ENCODE results near the gene TAF4. TPM values are rescaled to one million over a fixed set of nuclear protein-coding genes. Genes with fewer than 3 reads are reported as not detected.

Gene TAF4
- total and polyA plus RNA-seq, 2 donors (not counting 3 experiments of a cell fraction or from before 2014, with no cell fraction given): 6.1 to 19.5 TPM

DNA sequence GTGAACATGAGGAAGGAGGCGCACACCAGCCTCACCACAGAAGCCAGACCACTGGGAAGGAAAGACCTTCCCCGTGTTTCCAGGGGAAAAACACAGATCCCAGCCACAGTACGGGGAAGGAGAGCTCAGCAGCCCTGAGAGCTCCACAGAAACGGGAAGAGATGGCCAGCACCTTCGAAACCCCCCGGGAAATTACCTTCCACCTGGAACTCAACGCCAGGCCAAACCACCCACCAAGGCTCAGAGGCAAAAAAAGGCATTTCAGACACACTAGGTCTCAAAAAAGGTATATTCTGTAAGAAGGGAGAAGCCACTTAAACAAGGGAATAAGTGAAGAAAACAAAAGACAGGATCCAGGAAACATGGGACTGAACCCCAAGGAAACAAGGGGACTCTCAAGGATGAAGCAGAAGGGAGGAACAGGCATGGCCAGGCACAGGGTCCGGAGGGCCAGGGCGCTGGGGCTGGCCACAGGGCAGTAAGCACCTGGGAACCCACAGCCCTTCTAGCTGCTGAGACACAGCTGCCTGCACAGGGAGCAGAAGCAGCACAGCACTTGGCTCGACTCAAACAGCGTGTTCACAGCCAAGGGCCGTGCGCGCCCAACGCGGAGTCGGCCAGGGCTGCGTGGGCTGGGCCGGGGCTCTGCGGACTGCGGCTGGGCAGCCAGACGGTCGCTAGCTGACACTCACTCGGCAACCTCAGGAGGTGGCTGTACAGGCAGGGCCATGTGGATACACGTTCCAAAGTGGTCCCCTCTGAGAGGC is 44.6 kb downstream of the TAF4 start:
- H3K27ac ChIP-seq (ENCODE audit: insufficient read depth, low read depth, low read length): no peak overlapping the region
- no peaks in the 10 kb centered on the region for H3K27me3 ChIP-seq (ENCODE audit: control insufficient read depth in 2 of 2, insufficient read depth in 2 of 2, low read length in 2 of 2)
- peaks cover 6% of the 10 kb centered on the region for H3K4me1 ChIP-seq (ENCODE audit: control insufficient read depth, extremely low read depth, insufficient read depth, low read length)
- no peak for DNase-seq (ENCODE audit: low read depth, low spot score)
- no peak overlapping the region for H3K9ac ChIP-seq (replicated peaks; ENCODE audit: extremely low read depth, insufficient read depth, low read length)
- ChIA-PET CTCF (interaction anchor here (1.3 to 3.7 kb wide), 2 partner anchors 10 to 114 kb away, joined by 3 to 13 read pairs; no protein-coding TSS in a partner anchor), POLR2A (no interaction called here)
- no peaks in the 10 kb centered on the region for H3K9me1 ChIP-seq (replicated peaks; ENCODE audit: control insufficient read depth, extremely low read depth, insufficient read depth, low read length)
- no peak overlapping the region for H2AFZ ChIP-seq (ENCODE audit: low read depth, low read length)
- intact Hi-C loops (cut with micrococcal nuclease): no loop called here
- H3K36me3 ChIP-seq (ENCODE audit: control insufficient read depth in 2 of 2, extremely low read depth in 1 of 2, insufficient read depth in 2 of 2, low read length in 2 of 2): no peaks in the 10 kb centered on the region
- no peak for FAIRE-seq
- TF ChIP-seq, protein P1, sequence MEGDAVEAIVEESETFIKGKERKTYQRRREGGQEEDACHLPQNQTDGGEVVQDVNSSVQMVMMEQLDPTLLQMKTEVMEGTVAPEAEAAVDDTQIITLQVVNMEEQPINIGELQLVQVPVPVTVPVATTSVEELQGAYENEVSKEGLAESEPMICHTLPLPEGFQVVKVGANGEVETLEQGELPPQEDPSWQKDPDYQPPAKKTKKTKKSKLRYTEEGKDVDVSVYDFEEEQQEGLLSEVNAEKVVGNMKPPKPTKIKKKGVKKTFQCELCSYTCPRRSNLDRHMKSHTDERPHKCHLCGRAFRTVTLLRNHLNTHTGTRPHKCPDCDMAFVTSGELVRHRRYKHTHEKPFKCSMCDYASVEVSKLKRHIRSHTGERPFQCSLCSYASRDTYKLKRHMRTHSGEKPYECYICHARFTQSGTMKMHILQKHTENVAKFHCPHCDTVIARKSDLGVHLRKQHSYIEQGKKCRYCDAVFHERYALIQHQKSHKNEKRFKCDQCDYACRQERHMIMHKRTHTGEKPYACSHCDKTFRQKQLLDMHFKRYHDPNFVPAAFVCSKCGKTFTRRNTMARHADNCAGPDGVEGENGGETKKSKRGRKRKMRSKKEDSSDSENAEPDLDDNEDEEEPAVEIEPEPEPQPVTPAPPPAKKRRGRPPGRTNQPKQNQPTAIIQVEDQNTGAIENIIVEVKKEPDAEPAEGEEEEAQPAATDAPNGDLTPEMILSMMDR (IDR thresholded peaks at IDR 0.05; ENCODE audit: extremely low read depth in 1 of 2, insufficient read depth in 1 of 2, low read depth in 1 of 2, low read length in 2 of 2): no peak
- TF ChIP-seq POLR2AphosphoS5 (IDR thresholded peaks at IDR 0.05; ENCODE audit: insufficient read depth, low read depth, low read length): no peak
- no peak for TF ChIP-seq GATA2 (IDR thresholded peaks at IDR 0.05; ENCODE audit: insufficient read depth, insufficient read length, low read depth, low read length)
- TF ChIP-seq, protein P2, sequence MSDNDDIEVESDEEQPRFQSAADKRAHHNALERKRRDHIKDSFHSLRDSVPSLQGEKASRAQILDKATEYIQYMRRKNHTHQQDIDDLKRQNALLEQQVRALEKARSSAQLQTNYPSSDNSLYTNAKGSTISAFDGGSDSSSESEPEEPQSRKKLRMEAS (IDR thresholded peaks at IDR 0.05; ENCODE audit: insufficient read depth, insufficient read length): no peak
- no peak for TF ChIP-seq POLR2A (IDR thresholded peaks at IDR 0.05; ENCODE audit: low read depth, low read length)
- no peak for TF ChIP-seq FOS (IDR thresholded peaks at IDR 0.05; ENCODE audit: borderline replicate concordance, insufficient read depth, low read length)
- TF ChIP-seq JUN (IDR thresholded peaks at IDR 0.05; ENCODE audit: borderline replicate concordance, insufficient read depth, insufficient read length, low read depth): no peak
- TF ChIP-seq EZH2 (IDR thresholded peaks at IDR 0.05; ENCODE audit: borderline replicate concordance, low read depth, low read length, severe bottlenecking): no peak
- TF ChIP-seq MYC (IDR thresholded peaks at IDR 0.05; ENCODE audit: low read depth, low read length): no peak
- H3K9me3 ChIP-seq (replicated peaks; ENCODE audit: control insufficient read depth, insufficient read depth, low read length): no peaks in the 10 kb centered on the region
- H3K4me2 ChIP-seq (ENCODE audit: insufficient read depth, low read length): no peak overlapping the region
- no peaks in the 10 kb centered on the region for H4K20me1 ChIP-seq (replicated peaks; ENCODE audit: control insufficient read depth, extremely low read depth, insufficient read depth, low read length)
- no peak overlapping the region for H3K4me3 ChIP-seq (replicated peaks in 1 of 3; ENCODE audit: insufficient read depth in 1 of 3, low read depth in 1 of 3, low read length in 3 of 3)
- peaks cover 57% of the 10 kb centered on the region for H3K79me2 ChIP-seq (ENCODE audit: control insufficient read depth, insufficient read depth, low read length)
- no TSS peak for BruUV-seq (replicated peaks)
- dilution Hi-C loops (cut with MboI; ENCODE audit: extremely low pct_ligation_motif_present, low sequenced_read_pairs): no loop called here

All from endothelial cell of umbilical vein (primary cell).